ENCODE results near the gene ALDH4A1.
"Not testable (repeated sequence)": the region's sequence is repeated elsewhere in the genome, so short reads cannot be mapped to it uniquely, and the experiment has no call there.

ALDH4A1 gene

DNA sequence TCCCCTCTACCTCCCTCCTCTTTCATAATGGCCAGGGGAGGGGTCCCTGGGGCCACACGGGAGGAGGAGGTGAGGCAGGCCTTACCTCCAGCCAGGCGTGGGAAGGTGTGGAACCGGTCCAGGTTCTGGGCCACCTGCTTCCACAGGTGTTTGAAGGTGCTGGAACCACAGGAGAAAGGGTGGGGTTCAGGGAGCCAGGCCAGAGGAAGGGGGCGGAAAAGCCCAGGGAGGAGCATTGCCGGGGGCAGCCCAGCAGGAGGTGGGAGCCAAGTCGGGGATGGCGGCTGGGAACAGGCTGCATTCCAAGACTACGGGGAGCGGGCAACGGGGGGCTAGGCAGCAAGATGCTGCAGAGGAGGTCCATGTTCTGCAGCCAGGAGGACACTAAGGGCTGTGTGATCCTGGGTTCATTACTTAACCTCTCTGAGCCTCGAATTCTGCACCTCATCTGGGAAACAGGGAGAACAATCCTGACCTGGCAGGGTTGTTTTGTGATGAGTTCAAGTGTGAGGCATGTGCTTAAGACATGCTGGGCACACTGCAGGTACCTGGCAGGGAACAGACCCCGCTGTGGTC, 23.1 kb downstream of the ALDH4A1 start:
- DNase-seq (ENCODE audit: low read depth in 2 of 2) = no peak

DNA sequence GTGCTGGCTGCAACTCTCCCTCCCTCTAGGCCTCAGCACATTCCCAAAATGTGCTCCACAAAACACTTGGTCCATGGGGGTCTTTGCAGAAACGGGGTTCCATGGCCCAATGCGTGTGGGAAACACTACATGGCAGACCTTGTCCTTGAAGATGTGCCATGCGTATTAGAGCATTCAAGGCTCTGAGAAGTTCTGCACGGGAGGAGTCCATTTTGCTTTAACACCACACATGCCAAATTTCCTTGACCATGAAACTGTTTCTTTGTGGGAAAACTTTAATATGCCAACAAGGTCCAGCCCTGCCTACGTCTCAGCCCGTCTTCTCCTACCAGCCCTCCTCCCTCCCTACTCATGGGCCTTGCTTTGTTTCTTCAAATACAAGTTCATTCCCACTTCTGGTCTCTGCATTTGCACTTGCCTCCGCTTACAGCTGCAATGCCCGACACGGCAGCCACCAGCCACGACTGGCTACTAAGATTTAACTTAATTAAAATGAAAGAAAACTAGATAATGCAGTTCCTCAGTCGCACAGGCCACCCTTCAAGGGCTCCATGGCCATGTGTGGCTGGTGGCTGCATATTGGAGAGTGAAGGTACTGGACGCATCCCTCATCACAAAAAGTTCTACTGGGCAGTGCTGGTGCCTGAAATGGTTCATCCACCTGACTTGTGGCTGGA, 23.7 kb downstream of the ALDH4A1 start:
- no peak for DNase-seq (ENCODE audit: low read depth in 2 of 2)

DNA sequence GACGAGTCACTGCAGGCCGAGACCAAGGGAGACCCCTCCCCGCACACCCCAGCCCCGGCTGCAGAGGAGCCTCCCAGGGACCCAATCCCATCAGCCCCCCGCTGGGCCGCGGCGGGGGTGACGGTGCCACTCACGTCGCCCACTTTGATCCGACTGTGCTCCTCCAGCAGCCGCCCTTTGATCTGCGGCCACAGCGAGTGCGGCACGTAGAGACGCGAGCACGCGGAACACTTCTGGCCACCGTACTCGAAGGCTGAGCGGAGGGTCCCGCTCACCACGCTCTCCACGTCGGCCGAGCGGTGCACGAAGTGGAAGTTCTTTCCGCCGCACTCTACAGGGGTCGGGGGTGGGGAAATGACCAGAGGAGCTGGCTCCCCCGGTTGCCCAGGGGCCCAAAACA, 25.1 kb downstream of the ALDH4A1 start:
- no peak for DNase-seq (ENCODE audit: low read depth in 2 of 2)

DNA sequence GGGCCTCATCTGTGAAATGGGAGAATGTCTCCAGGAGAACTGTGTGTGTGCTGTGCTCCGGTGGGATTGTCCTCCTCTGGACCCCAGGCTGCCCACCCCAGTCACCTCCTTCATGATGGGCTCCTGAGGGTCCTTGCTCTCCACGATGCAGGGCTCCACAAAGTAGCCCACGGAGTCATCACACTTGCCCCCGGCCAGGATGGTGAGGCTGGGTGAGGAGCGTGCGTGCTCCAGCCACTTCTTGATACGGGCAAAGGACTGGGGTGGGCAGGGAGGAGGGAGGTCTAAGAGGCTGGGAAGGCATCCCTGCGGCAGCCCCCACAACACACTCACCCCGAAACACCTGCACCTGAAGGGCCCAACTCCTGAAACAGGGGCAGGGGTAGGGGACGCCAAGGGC, 26.1 kb downstream of the ALDH4A1 start:
- no peak for DNase-seq (ENCODE audit: low read depth in 2 of 2)

DNA sequence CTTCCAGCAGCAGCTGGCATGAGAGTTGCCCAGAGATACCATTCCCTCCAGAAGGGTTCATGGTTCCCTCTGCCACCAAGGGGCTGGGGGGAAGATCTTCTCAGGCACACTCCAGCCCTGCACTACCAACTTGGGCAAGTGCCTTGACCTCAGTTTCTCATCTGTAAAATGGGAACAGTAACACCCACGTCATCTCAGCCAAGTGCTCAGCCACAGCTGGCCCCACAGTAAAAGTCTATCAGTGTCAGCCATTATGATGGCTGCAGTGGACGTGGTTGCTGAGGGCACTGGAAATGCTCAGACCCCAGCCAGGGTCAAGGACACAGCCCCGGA, 26.6 kb downstream of the ALDH4A1 start:
- DNase-seq (ENCODE audit: low read depth in 2 of 2) = no peak

DNA sequence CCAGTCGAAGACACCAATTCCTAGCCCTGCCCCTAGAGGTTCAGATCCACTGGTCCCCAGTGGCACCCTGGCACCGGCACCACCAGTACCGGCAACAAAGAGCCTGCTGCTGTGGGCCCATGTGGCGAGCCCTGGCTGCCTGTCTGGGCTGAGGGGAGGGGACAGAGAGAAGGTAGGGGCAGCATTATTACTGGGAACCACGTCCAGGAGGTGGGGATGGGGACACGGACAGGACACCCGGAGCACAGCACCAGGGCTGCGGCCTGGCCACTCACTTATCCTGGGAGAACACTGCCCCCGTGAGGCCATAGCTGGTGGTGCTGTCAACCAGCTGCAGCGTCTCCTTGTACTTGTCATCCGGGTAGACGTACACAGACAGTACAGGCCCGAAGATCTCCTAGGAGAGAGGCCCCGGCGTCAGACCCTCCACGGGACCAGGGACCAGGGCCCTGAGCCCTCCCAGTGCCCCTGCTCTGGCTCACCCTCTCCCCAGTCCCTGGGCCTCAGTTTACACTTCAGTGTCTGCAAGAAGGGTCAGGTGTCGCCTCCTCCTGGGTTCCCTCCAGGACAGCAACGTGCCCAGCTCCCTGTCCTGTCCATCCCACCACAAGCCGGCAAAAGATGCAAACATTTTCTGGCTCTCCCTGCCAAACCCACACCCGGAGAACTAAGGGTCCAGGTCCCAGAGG, 27.1 kb downstream of the ALDH4A1 start:
- peak; percentile 31 to 35 for DNase-seq (ENCODE audit: low read depth in 2 of 2)

DNA sequence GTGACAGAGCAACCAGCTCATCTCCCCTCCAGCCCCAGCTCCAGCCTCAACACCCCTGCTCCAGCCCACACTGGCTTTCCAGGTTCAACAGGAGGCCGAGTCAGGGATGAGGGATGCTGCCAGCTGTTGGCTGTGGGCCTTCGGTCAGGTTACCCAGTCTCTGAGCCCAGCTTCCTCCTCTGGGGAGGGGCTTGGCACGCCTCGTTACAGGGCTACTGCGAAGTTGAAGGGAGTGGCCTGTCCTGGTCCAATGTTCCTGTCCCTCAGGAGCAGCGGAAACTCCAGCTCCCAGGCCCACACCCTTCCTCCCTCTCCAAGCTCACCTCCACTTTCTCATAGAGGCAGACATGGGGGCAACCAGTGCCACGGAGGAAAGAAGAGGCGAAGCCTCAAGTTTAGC, 27.8 kb downstream of the ALDH4A1 start:
- DNase-seq (ENCODE audit: low read depth in 2 of 2) = no peak

DNA sequence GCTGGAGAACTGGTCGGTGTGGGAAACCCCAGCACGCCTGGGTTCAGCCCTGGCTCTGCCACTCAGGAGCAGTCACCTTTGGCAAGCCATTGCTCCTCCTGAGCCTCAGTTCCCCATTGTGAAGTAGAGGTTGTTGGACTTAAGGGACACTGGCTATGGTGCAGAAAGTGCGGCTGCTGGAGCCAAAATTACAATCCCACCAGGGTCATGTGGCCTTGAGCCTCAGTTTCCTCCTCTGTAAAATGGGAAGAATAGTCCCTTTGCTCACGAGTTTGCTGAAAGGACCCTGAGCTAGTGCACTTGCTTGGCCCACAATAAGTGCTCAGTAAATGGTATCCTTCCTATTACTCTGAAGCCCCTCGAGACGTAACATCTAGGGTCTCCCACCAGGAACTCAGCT, 28.3 kb downstream of the ALDH4A1 start:
- no peak for DNase-seq (ENCODE audit: low read depth in 2 of 2)

DNA sequence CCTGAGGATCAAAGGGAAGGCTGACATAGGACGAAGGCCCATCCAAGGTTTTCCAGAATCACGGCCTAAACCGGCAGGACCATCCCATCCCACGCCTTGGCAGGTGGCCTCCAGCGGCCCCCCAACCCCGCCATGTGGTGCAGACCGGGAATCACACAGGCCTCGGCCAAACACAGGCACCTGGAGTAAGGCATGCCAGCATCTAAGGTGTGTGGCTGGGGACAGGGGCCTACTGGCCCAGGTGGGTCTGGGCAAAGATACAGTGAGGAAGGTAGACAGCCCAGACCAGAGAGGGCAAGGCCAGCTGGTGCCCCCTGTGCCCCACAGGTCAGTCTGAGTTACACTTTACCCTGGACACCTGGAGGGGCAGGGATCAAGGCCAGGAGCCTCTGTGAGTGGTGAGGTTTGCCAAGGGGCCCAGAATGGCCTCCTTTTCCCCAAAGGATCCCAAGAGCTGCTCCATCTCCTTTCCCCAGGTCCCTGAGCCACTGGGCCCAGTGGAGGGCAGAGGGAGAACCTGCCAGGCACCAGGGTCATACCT, 30.2 kb downstream of the ALDH4A1 start:
- no peak for DNase-seq (ENCODE audit: low read depth in 2 of 2)

DNA sequence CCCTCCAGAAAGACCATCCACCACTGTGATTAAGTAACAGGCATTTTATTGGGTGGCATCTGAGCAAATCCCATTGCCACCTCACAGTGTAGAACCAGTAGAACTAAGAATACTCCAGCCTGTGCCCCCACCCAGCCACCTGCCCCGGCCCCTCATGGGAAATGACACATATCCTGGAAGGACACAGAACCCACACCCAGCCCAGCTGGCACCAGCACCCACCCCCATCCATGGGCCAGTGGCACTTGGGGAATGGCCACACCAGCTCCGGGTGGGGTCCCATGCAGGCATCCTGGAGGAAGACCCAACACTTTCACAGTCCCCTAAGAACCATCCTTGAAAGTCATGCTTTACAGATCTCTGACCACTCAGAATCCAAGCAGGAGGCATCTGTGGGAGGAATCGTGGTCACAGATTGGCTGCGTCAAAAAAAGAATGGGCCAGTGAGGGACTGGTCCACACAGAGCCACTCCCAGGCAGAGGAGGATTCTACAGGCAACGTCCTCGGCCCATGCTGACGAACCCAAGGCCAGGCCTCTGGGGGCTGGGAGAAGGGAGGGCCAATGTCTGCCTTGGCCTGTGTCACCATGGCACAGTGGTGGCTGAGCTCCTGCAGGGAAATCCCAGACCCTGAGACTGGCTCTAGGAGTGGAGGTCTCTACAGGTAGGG, 30.8 kb downstream of the ALDH4A1 start:
- DNase-seq (ENCODE audit: low read depth in 2 of 2) = no peak

DNA sequence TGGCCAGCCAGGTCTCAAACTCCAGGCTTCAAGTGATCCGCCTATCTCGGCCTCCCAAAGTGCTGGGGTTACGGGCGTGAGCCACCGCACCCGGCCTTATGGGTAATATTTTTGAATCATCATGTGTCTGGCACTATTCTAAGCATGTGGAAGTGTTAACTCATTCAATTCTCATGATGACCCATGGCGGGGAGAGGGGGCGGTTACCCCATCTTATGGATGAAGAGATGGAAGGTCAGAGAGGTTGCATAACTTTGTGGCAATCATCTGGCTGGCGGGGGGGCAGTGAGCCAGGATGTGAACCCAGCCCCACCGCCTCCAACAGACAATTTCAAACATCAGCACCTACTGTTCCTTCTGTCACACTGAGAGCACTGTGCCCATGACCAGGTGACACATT, 31.4 kb downstream of the ALDH4A1 start:
- DNase-seq (ENCODE audit: low read depth in 2 of 2) = no peak

DNA sequence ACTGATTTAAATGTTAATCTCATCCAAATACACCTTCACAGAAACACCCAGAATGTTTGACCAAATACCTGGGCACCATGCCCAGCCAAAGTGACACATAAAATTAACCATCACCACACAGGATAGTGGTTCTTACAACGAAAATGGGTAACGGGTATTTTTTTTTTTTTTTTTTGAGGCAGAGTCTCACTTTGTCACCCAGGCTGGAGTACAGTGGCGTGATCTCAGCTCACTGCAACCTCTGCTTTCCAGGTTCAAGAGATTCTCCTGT, 31.8 kb downstream of the ALDH4A1 start:
- not testable (repeated sequence) for DNase-seq (ENCODE audit: low read depth in 2 of 2)

DNA sequence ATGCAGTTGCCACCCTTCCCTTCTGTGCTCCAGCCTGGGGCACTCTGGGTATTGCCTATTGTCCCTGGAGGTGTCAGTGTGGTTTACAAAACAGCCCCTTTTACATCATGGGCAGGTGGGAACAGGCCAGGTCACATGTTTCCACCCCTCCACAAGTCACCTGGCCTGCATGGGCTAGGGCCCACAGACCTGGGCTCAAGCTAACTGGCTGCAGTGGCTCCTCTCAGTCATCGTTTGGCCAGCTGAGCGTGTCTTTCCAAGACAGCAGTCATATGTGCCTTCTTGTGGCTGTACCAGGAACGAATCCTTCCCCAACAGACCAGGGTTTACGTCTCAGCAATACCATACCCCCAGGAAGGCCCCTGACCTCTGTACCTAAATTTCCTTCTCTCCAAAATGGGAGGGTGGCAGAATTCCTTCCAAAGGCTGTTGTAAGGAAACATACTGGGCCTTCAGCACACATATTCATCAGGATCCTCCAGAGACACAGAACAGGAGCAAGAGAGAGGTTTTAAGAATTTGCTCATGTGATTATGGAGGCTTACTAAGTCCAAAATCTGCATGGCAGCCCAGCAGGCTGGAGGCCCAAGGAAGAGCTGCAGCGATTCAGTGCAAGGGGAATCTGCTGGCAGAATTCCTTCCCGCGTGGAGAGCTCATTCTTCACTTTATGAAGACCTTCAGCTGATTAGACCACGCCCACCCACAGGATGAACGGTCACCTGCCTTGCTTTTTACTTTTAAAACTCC, 32.3 kb downstream of the ALDH4A1 start:
- no peak for DNase-seq (ENCODE audit: low read depth in 2 of 2)

DNA sequence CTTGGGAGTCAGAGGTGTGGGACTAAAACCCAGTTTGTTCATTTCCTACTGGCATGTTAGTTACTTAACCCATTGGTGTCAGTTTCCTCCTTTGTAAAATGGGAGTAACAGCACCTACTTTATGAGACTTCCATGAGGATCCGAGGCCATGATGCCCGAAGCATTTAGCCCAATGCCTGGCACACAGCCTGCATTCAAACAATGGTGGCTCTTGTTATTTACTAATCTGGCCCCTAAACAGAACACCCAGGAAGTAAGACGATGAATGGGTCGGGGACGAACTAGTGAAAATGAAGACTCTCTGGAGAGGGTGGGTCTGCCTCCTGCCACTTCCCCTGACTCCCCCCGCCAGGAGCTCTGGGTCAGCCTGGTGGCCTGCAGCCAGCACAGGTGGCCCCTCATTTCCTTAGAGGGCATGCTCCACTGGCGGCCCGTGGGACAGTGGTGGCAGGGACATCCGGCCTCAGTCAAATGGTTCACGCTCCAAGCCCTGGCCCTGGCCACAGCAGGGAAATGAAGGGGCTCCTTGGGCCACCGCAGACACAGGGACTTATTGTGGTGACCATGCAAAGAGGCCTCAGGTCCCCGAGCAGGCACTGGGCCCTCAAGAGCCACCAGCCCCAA, 33.4 kb downstream of the ALDH4A1 start:
- no peak for DNase-seq (ENCODE audit: low read depth in 2 of 2)

DNA sequence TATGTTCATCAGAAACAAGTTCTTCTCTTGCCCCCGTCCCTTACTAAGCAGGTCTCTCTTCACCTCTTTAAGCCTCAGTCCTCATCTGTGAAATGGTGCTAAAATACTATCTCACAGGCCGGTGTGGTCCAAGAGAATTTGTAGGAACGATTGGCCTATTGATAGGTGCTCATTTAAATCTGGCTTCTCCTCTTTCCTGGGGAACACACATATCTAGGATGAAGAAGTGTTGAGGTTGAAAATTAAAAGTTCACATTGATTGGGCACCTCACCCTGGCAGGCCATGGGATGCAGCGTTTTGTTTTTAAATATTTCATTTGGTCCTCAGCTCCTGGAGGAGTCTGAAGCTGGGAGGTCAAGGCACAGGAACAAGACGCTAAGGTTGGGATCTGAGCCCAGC, 34.0 kb downstream of the ALDH4A1 start:
- DNase-seq (ENCODE audit: low read depth in 2 of 2) = no peak

DNA sequence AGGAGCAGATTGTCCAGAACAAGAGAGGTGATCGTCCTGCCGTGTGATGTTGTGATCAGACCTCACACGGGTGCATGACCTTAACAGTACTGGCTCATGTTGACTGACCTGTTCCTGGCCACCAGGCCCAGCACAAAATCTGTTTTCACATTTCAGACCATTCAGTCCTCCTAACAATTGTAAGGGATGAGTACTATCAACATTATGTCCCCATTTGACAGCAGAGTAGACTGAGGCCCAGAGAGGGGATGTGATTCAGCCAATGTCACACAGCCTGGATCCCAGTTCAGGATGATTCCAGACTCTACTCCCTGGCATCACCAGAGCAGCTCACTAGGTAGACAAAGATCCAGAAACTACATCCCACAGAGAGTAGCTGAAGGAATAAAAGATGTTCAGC, 35.5 kb downstream of the ALDH4A1 start:
- no peak for DNase-seq (ENCODE audit: low read depth in 2 of 2)

DNA sequence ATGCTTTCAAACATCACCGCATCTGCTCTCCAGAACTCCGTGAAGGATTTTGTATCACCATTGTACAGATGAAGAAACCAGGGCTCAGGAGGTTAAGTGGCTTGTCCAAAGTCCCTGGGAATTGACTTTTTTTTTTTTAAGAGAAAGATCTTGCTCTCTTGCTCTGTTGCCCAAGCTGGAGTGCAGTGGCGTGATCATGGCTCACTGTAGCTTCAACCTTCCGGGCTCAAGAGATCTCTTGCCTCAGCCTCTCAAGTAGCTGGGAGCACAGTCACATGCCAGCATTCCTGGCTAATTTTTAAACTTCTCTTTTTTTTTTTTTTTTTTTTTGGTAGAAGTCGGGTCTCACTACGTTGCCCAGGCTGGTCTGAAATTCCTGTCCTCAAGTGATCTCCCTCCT, 36.0 kb downstream of the ALDH4A1 start:
- DNase-seq (ENCODE audit: low read depth in 2 of 2) = no peak

DNA sequence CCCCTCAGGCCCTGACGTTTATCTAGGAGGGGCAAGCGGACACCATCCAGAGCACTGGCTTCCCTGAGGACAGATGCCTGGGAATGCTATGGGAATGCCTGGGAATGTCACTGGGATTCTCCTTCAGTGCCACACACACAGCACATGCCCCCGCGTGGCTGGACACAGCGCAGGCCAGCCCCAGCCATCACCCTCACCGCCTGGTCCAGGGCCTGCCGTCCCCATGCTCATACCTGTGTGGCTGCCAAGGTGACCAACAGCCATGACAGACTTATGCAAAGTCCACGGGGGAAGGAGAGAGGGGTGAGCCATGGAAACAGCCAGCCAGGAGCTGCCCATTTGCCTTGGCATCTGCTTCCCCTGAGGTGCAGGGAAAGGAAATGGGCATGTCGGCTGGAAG, 37.2 kb downstream of the ALDH4A1 start:
- DNase-seq (ENCODE audit: low read depth in 2 of 2) = no peak

DNA sequence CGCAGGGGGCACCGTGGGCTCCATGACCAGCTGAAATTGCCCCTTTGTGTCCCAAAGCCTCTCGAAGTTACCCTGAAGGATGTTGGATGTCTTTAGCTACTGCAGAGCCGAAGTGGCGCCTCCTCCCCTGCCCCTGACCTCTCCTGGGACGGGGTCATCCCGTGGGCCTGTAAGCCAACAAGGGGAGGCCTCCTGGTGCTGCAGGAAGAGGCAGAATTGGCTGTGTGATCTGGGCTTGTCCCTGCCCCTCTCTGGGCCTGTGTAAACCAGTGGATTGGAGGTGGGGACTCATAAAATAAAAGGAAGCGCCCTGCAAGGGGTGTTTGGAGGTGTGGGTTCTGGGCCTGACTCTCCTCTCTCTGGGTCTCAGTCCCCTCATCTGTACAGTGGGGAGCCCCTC, 40.8 kb downstream of the ALDH4A1 start:
- DNase-seq (ENCODE audit: low read depth in 2 of 2) = no peak

DNA sequence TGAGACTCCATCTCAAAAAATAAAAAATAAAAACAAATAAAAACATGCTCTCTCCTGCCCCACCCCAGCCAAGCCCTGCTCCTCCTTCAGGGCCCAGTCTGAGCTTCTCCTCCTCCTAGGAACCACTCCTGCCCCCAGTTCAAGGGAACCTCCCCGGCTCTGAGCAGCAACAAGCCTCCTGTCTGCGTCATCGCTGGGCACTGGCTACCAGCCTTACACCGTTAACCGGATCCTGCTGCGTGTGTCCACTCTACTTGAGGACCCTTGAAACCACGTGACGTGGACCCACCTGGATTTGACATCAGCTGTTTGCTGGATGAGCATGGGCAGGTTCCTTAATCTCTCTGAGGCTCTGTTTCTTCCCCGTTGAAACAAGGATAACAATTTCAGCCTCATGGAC, 41.3 kb downstream of the ALDH4A1 start:
- no peak for DNase-seq (ENCODE audit: low read depth in 2 of 2)

DNA sequence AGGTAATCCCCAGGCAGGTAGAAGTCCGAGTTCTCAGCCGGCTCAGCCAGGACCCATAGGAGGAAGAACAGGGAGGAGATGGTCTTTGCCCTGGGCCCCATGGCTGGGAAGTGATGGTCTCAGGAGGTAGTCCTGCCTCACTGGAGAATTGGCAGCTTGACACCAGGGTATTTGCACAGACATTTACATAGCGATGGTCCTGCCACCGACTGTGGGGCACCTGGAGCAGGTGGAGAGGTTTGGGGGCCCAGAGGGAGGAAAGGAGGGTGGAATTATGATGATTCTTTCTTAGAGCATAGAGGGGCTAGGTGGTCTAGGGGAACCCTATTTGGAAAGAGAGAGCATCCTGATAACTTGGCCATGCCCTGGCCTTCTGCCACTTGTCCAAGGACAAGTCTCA, 42.8 kb downstream of the ALDH4A1 start, which contains the start of gene TAS1R2:
TAS1R2 (minus strand) TSS at position 101 of the 400 bp plus-strand sequence; CDS start at position 101, 0 bp downstream.
- no peak for DNase-seq (ENCODE audit: low read depth in 2 of 2)

All from stimulated activated CD8-positive, alpha-beta memory T cell treated with anti-CD3 and anti-CD28 coated beads, Interleukin-2, amount 100 ng/mL, for 1 hour (primary cell).